GM19099 (cell line): ENCODE measurements around the gene KITLG.

Experiments used
- POLR2A ChIP-seq: IDR thresholded peaks from 3 replicates; pipeline ENCODE4 v1.6.1; 2011; ENCODE audit warnings: low read depth; ENCODE audit not compliant: insufficient read length; ENCODE audit errors: extremely low read depth

Gene KITLG

GRCh38 chr12:88559772-88560171, 20.5 kb downstream of the KITLG start:
- no peak for TF ChIP-seq POLR2A

DNA sequence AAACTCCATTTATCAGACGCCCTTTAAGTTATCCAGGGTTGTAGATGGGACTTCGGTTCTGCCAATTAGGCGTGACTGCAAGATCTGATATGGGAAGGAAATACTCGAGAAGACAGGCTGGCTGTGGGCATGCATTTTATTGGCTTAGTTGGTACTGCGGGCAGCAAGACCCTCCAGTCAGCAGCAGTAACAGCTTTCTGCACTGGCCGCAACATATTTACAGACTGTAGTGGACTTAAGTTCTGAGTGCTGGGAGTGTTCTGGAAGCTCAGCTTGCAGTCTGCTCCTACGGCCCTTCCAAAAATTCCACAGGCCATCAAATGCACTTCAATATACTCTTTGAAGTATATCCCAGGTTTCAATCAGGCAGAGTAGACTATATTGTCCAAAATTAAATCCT, 21.1 kb downstream of the KITLG start:
- TF ChIP-seq POLR2A: no peak

GRCh38 chr12:88558340-88558867, 21.9 kb downstream of the KITLG start:
- no peak for TF ChIP-seq POLR2A

DNA sequence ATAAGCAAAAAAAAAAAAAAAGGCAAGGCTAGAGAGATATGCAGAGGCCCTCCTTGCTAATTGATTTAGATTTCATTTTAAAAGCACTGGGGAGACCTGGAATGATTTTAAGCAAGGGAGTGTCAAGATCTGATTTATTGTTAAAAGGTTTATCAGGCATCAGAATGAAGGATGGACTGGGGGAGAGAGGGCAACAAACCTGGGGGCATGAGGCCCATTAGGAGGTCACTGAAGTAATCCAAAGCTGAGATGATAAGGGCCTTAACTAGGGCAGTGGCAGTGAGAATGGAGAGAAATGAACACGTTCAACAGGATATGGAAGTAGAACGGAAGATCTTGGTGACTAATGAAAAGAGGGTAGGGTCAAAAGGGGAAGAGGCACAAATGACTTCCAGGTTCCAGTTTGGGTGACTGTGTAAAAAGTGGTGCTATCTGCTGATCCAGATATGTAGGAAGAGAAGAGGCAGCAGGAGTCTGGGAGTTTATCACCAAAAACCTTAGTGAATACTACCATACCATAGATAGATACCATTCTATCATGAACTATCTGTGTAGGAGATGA, 24.0 kb downstream of the KITLG start:
- no peak for TF ChIP-seq POLR2A

GRCh38 chr12:88553941-88554658, 26.2 kb downstream of the KITLG start:
- no peak for TF ChIP-seq POLR2A

DNA sequence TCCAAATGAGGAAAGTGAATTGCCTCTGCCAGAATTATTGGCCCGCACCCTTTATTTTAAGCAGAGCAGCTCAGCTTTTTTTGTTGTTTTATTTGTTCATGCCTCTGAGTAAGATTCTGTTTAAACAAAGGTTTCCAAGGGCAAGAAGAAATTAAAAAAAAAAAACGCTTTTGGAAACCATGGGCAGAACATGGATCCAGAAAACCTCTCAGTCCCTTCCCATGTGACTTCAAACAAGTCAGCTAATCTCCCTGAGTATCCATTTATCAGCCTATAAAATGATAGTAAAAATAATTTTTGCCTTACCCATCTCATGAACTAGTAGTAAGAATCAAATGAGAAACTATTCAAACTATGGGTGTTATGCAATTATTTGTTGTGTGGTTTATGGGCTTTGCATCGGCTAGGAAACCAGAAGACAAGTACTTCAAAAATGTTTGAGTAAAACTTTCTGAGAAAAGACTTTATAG, 27.6 kb downstream of the KITLG start:
- no peak for TF ChIP-seq POLR2A

DNA sequence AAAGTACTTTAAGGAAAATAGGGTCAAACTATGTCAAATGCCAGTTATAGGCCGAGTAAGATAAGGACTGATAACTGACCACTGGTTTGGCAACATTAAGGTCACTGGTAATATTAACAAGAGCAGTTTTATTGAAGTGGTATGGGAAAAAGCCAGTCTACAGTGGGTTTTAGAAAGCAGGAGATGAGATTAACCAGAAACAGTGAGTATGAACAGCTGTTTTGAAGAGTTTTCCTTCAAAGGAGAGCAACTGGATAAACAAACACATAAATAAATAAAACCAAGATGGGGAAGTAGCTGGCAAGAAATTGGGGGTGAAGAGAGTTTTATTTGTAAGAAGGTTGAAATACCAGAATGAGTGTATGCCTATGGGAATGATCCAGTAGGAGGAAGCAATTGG, 30.3 kb downstream of the KITLG start:
- no peak for TF ChIP-seq POLR2A

DNA sequence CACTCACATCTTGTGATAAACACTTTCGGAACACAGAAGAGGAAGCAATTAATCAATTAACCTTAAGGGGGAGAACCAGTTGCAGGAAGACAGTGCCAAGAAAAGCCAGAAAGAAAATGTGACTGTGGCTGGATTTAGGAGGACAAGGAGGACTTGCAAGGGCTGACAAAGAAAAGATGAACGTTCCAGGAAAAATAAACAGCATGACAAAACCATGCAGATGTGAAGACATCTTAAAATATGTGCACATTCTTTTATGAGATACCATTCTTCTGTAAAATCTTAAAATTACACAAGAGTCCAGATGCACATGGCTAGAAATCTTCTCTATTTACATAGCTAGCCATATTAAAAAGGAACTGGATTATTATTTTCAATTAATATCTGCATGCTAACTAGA, 33.4 kb downstream of the KITLG start:
- no peak for TF ChIP-seq POLR2A

DNA sequence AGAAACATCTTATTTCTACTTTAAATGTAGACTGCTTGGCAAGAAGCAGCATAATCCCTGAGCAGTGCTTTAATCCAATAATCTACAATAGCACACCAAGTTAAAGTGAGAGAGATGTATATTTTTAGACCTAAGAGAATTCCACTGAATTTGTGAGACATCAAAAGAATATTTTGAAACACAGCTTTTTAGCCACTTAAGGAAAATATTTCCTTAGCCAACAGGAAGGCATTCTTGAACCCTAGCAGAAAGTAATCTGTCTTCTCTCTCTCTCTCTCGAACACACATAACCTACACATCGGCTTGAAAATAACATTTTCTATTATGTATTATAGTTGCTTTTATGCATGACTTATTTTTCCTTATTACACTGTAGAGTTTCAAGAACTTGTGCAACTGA, 34.0 kb downstream of the KITLG start:
- no peak for TF ChIP-seq POLR2A

DNA sequence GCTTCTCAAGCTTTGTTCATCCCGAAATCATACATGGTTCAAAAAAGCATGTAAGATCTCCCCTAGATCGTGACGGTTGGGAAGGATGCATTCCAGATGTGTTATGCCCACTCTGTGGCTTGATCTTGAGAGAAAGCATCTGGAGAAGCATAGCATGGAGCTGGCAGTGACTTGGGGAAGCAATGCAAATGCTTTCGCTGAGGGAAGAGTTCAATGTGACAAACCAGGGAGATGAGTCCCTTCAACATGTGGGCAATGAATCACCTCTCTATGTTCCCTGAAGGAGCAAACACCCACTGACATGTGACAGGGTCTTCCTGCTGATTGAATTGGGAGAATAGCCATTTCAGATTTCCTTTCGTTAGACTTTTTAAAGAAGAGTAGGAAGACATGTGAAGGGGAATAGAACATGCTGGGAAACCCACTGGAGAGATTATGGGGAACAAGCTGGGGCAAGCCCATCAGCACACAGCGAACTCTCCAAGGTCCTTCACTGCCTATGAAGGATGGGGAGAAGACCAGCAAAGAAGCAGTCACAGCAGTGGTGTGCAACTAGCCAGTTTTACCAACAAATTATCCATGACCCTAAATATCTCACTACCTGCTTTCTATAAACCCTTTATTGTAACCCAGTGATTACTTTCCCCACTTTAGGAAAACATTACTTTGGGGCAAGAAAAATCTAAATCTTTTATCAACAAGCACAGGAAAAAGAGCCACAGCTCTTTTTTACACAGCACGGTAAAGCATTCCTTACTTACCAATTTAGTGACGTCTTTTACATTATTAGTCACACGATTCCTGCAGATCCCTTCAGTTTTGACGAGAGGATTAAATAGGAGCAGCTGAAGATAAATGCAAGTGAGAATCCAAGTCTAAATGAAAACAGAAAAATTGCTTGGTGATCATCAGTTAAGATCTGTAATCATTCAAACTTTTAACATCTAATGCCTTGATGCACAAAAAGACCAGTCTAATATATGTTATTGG, 35.0 kb downstream of the KITLG start:
- TF ChIP-seq POLR2A: no peak

GRCh38 chr12:88539893-88540292, 40.4 kb downstream of the KITLG start:
- no peak for TF ChIP-seq POLR2A

DNA sequence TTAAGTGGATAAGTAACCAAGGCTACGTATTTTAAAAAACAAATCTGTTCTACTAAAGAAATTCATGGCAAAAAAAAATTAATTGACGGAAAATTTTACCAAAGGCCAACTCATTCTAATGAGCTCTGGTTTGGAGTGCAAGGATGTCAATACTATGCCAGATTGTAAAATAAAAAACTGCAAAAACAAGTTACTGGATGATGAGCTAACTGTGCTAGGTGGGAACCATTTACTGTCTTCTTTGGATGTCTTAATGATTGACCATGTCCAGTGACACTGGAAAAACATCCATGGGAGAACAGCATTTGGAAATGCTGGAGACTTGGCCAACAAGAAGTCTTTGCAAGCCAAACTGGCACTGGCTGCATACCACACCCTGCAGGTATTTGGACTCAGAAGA, 41.6 kb downstream of the KITLG start:
- TF ChIP-seq POLR2A: no peak

DNA sequence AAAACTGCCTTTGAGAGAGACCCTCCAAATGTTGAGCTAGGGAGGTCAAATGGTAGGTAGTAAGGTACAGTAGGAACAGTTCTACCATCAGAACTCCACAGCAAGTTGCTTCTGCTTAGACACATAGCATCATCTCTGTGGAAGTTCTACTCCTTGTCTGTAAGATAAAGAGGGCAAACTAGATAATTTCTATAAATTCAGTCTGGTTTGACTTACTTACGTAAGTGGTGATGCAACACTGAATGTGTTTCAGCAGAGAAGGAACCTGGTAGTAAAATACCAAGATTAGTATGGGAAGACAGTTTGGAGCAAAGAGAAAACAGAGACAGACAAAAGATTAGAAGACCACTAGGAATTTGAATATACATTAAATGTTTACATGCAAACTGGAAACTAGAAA, 42.0 kb downstream of the KITLG start:
- TF ChIP-seq POLR2A: no peak

GRCh38 chr12:88530868-88531267, 49.4 kb downstream of the KITLG start:
- no peak for TF ChIP-seq POLR2A
